Measurements from ENCODE around the gene C16orf54. TPM values are rescaled to one million over a fixed set of nuclear protein-coding genes. Genes with fewer than 3 reads are reported as not detected.

Gene C16orf54
- total RNA-seq: not detected in 2 replicates

DNA sequence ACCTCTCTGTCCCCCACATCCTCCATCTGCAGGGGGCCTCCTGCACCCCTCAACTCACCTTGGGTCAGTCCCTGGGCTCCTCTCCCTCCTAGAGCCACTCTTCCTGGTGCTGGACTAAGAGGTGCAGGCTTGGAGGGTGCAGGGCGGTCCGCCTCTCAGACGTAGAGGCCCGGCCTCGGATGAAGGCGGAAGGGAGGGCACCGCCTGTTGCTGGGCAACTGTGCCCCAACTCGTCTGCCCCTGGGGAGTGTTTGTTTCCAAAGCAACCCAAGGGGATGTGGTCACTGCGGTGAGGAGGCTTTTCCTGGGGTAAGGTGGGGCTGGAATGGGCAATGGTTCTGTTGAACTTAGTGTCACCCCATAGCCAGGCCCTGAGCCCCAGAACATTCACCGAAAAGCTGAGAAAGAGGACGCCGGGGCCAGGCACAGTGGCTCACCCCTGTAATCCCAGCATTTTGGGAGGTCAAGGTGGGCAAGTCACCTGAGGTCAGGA, at the start of gene C16orf54:
C16orf54 (minus strand) TSS at position 138 of the 493 bp plus-strand sequence. CDS start 1,039 bp downstream, outside the sequence.

DNA sequence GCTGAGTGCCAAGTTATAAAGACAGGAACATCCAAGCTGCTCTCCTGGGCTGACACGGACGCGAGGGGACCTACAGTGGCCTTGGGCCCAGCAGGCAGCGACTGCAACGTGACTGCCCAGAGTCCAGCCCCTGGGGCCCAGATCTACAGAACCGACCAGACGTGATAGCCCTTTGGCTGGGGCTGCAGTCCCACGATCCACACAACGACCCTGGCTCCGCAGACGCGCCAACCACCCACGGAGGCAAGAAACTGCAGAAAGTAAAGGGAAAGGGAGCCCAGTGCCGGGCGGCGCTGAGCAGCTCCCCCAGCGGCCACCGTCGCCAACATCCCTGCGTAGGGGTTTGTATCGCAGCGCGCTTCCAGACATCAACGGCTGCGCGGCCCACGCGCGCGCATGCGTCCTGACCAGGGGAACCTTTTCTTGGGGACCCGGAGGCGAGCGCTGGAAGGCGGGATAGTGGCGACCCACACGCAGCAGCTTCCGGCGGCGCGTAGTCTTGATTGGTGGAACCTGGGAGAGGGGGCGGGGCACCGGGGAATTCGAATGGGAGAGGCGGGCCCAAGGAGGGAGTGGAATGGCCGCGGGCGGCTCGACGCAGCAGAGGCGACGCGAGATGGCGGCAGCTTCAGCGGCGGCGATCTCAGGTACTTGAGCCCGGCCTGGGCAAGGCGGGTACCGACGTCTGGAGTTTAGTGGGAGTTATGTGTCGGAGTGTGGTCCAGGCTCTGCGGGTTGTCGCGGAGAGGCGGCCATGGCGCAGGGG, 44.6 kb upstream of the C16orf54 start, which contains the start of gene KIF22:
KIF22 (plus strand) TSS at position 569 of the 766 bp plus-strand sequence; CDS start at position 578, 9 bp downstream.

DNA sequence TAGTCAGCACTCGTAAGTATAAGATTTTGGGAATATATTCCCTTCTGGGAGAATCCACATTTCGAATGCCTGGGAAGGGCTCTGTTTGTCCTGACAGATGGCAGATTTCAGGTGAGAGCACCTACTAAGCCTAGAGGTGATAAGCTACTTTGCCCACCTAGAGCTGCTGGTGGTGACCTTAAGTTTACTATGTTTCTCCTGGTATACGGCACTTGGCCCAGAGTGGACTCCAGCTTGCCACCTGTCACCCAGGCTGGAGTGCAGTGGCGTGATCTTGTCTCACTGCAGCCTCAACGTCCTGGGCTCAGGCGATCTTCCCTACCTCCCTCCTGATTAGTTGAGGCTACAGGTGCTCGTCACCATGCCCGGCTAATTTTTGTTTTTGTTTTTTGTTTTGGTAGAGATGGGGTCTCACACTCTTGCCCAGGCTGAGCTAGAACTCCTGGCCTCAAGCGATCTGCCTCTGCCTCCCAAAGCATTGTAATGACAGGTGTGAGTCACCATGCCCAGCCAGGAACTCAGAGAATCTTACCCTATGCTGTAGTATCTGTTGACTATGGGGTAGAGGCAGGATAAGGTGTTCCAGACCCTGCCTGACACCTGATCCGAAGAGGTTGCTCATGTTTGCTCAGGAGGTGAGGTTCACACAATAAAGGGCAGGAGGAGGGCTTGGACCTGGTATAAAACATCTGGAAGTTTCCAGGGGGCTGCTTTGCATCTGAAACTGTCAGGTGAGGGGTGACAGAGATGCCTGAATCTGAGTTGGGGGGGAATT, 32.0 kb upstream of the C16orf54 start, which contains the start of gene ZG16:
ZG16 (plus strand) TSS at position 681 of the 775 bp plus-strand sequence. CDS start 1,011 bp downstream, outside the sequence.

Other genes with a start within 250 kb of the C16orf54 start
- 8.2 and 20.5 TPM in 2 replicates for gene NPIPB12, start 239.6 kb downstream of the C16orf54 start, total RNA-seq
- not detected in 2 replicates for gene SPN, start 82.7 kb downstream of the C16orf54 start, total RNA-seq
- gene QPRT, start 66.8 kb downstream of the C16orf54 start, total RNA-seq: 0.21 and 54.5 TPM in 2 replicates
- gene ZG16, start 32.3 kb upstream of the C16orf54 start, total RNA-seq: not detected in 2 replicates
- 13.7 and 14.5 TPM in 2 replicates for gene KIF22, start 44.8 kb upstream of the C16orf54 start, total RNA-seq
- gene MAZ, start 60.5 kb upstream of the C16orf54 start, total RNA-seq: 135 and 146 TPM in 2 replicates
- not detected in 2 replicates for gene PRRT2, start 66.2 kb upstream of the C16orf54 start, total RNA-seq
- gene PAGR1, start 70.2 kb upstream of the C16orf54 start, total RNA-seq: 18.3 and 24.3 TPM in 2 replicates
- 104 and 244 TPM in 2 replicates for gene MVP, start 74.5 kb upstream of the C16orf54 start, total RNA-seq
- gene CDIPT, start 117.2 kb upstream of the C16orf54 start, total RNA-seq: 62.4 and 65.3 TPM in 2 replicates
- 5.3 and 8.7 TPM in 2 replicates for gene SEZ6L2, start 153.6 kb upstream of the C16orf54 start, total RNA-seq
- gene ASPHD1, start 154.5 kb upstream of the C16orf54 start, total RNA-seq: 1.7 and 8.9 TPM in 2 replicates
- 14.2 and 15.3 TPM in 2 replicates for gene KCTD13, start 180.2 kb upstream of the C16orf54 start, total RNA-seq
- 66.7 and 80.6 TPM in 2 replicates for gene TMEM219, start 216.1 kb upstream of the C16orf54 start, total RNA-seq
- 25.2 and 28.7 TPM in 2 replicates for gene TAOK2, start 227.9 kb upstream of the C16orf54 start, total RNA-seq
- 5.1 and 10.2 TPM in 2 replicates for gene HIRIP3, start 249.6 kb upstream of the C16orf54 start, total RNA-seq